Fibroblast of lung (primary cell): Measurements from ENCODE around the gene HYKK. TPM values are rescaled to one million over a fixed set of nuclear protein-coding genes. Genes with fewer than 3 reads are reported as not detected.
"Not testable (repeated sequence)": the region's sequence is repeated elsewhere in the genome, so short reads cannot be mapped to it uniquely, and the experiment has no call there.

ENCODE experiments used
- DNase-seq, 2 donors: peaks; one replicate each; pipeline versions ENCODE4 v3.0.0 to v3.0.0-alpha.2; 2010; ENCODE audit warnings: low read depth in 2 of 2
- H2AFZ ChIP-seq: 2 replicates; pipeline ENCODE4 v1.5.1; 2012; ENCODE audit warnings: low read length, control low read depth, inconsistent platforms
- H3K27ac ChIP-seq: 2 replicates; pipeline ENCODE4 v1.5.1; 2011; ENCODE audit warnings: low read length, control low read depth; ENCODE audit not compliant: insufficient read depth
- H3K27me3 ChIP-seq: 2 replicates; pipeline ENCODE4 v1.5.1; 2011; ENCODE audit warnings: mild to moderate bottlenecking, low read length; ENCODE audit not compliant: control insufficient read depth, insufficient read depth
- H3K36me3 ChIP-seq: 2 replicates; pipeline ENCODE4 v1.5.1; 2011; ENCODE audit warnings: low read length; ENCODE audit not compliant: control insufficient read depth, insufficient read depth
- H3K4me1 ChIP-seq: 2 replicates; pipeline ENCODE4 v1.5.1; 2011; ENCODE audit warnings: low read length; ENCODE audit not compliant: control insufficient read depth, insufficient read depth; ENCODE audit errors: extremely low read depth
- H3K4me2 ChIP-seq: 2 replicates; pipeline ENCODE4 v1.5.1; 2011; ENCODE audit warnings: low read length, control low read depth; ENCODE audit not compliant: insufficient read depth; ENCODE audit errors: extremely low read depth
- H3K4me3 ChIP-seq, 4 experiments: fragments of 200-600 bp in 1 of 4; sonication (generic) in 1 of 4; replicated peaks in 1 of 4; 2 replicates each; pipeline ENCODE4 v1.5.1; 2011 to 2016; ENCODE audit warnings: low read length in 4 of 4, low read depth in 3 of 4, mild to moderate bottlenecking in 3 of 4, control low read depth in 2 of 4, inconsistent platforms in 1 of 4, mixed read lengths in 1 of 4; ENCODE audit not compliant: insufficient read depth in 1 of 4; ENCODE audit errors: control extremely low read depth in 1 of 4
- H3K79me2 ChIP-seq: 2 replicates; pipeline ENCODE4 v1.5.1; 2012; ENCODE audit warnings: mild to moderate bottlenecking, low read length, inconsistent platforms; ENCODE audit not compliant: control insufficient read depth, insufficient read depth
- H3K9ac ChIP-seq: 2 replicates; pipeline ENCODE4 v1.5.1; 2011; ENCODE audit warnings: mild to moderate bottlenecking, low read length, control low read depth; ENCODE audit not compliant: insufficient read depth
- H3K9me3 ChIP-seq: 2 replicates; pipeline ENCODE4 v1.5.1; 2012; ENCODE audit warnings: low read depth, low read length; ENCODE audit not compliant: control insufficient read depth, insufficient read depth
- H4K20me1 ChIP-seq: 2 replicates; pipeline ENCODE4 v1.5.1; 2011; ENCODE audit warnings: low read length; ENCODE audit not compliant: control insufficient read depth, insufficient read depth; ENCODE audit errors: extremely low read depth
- EZH2 ChIP-seq: IDR thresholded peaks from 2 replicates; pipeline ENCODE4 v1.5.1; 2012; ENCODE audit warnings: low read length, control low read depth, mild to moderate bottlenecking; ENCODE audit errors: missing control alignments
- polyA plus RNA-seq, 2 donors: library from polyadenylated mRNA; depleted of rRNA in 1 of 2; stranded (reverse) in 1 of 2; unstranded in 1 of 2; fragments of >200 nt; gene quantifications; 2 replicates each; pipeline ENCODE4 v1.2.1, GENCODE V29; 2011 to 2012; ENCODE audit warnings: missing spikeins in 1 of 2
- total RNA-seq: library from RNA; depleted of rRNA; stranded (reverse); fragments of >200 nt; gene quantifications from 2 replicates; pipeline ENCODE4 v1.2.1, GENCODE V29; 2014
- TF ChIP-seq, protein P1 (sequence below), 2 donors: IDR thresholded peaks in 1 of 2; conservative IDR thresholded peaks in 1 of 2; 1 replicate in 1 of 2; 2 replicates in 1 of 2; pipeline ENCODE4 v1.5.1; 2011 to 2012; ENCODE audit warnings: low read length in 2 of 2, control low read depth in 1 of 2, inconsistent platforms in 1 of 2, low read depth in 1 of 2, mild to moderate bottlenecking in 1 of 2

The HYKK gene
- total and polyA plus RNA-seq, 2 donors (not counting 1 experiment from before 2014, with no cell fraction given) = 2.0 to 3.6 TPM

DNA sequence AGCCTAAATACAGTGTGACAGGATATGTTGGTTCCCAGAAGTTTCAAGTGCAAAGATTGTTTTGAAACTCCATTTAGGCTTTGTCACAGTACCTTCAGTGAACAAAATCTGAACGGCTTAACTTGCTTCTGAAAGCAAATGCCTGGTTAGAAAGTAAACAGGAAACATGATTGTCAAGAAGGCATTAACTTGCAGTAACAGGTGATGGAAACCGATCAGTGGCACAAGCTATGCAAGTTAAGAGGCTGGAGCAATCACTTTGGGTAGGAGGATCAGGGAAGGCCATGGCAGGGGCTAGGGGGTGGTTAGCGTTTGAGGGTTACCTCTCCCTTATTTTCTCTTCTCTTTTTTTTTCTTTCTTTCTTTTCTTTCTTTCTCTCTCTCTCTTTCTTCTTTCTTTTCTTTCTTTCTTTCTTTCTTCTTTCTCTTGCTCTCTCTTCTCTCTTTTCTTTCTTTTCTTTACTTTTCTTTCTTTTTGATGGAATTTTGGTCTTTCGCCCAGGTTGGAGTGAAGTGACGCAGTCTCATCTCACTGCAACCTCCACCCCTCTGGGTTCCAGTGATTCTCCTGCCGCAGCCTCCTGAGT is 2.4 kb downstream of the HYKK start:
- H3K4me3 ChIP-seq = no peak overlapping the region
- no peaks in the 10 kb centered on the region for H4K20me1 ChIP-seq
- H3K4me1 ChIP-seq = no peaks in the 10 kb centered on the region
- no peak for TF ChIP-seq EZH2
- H3K9me3 ChIP-seq = no peaks in the 10 kb centered on the region
- no peak overlapping the region for H2AFZ ChIP-seq
- H3K79me2 ChIP-seq = no peaks in the 10 kb centered on the region
- DNase-seq = no peak
- no peaks in the 10 kb centered on the region for H3K27me3 ChIP-seq
- no peak overlapping the region for H3K4me2 ChIP-seq
- no peaks in the 10 kb centered on the region for H3K36me3 ChIP-seq
- no peak overlapping the region for H3K9ac ChIP-seq
- no peak overlapping the region for H3K27ac ChIP-seq

DNA sequence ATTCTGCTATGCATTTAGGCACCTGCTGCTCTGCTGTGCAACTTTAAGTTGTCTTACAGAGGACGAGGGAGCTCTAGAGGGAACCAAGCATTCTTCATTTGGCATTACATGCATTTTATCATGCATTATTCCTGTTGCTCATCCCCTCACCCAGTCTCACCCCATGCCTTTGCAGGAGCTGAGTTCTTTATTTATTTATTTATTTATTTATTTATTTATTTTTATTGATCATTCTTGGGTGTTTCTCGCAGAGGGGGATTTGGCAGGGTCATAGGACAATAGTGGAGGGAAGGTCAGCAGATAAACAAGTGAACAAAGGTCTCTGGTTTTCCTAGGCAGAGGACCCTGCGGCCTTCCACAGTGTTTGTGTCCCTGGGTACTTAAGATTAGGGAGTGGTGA is 12.7 kb downstream of the HYKK start:
- not testable (repeated sequence) for H3K4me3 ChIP-seq, H3K27ac ChIP-seq, DNase-seq, H3K36me3 ChIP-seq, H3K9me3 ChIP-seq, H4K20me1 ChIP-seq, H2AFZ ChIP-seq, H3K9ac ChIP-seq, H3K4me2 ChIP-seq, H3K79me2 ChIP-seq, H3K27me3 ChIP-seq, H3K4me1 ChIP-seq

DNA sequence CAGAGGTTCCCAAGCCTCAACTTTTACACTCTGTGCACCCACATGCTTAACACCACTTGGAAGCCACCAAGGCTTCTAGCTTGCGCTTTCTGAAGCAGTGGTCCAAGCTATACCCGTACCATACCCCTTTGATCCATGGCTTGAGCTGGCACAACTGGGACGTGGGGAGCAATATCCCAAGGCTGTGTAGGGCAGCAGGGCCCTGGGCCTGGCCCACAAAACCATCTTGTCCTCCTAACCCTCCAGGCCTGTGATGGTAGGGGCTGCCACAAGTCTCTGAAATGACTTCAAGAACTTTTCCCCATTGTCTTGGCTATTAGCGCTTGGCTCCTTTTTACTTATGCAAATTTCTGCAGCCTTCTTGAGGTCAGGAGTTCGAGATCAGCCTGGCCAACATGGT is 16.9 kb downstream of the HYKK start:
- Histone ChIP-seq H3K4me3 (no peak overlapping the region), H3K36me3 (no peaks in the 10 kb centered on the region), H3K9me3 (no peaks in the 10 kb centered on the region), H3K79me2 (no peaks in the 10 kb centered on the region), H3K4me1 (no peaks in the 10 kb centered on the region), H3K27me3 (no peaks in the 10 kb centered on the region), H4K20me1 (no peaks in the 10 kb centered on the region), H3K4me2 (no peak overlapping the region), H3K27ac (no peak overlapping the region), H2AFZ (no peak overlapping the region), H3K9ac (no peak overlapping the region)
- TF ChIP-seq, protein P1, sequence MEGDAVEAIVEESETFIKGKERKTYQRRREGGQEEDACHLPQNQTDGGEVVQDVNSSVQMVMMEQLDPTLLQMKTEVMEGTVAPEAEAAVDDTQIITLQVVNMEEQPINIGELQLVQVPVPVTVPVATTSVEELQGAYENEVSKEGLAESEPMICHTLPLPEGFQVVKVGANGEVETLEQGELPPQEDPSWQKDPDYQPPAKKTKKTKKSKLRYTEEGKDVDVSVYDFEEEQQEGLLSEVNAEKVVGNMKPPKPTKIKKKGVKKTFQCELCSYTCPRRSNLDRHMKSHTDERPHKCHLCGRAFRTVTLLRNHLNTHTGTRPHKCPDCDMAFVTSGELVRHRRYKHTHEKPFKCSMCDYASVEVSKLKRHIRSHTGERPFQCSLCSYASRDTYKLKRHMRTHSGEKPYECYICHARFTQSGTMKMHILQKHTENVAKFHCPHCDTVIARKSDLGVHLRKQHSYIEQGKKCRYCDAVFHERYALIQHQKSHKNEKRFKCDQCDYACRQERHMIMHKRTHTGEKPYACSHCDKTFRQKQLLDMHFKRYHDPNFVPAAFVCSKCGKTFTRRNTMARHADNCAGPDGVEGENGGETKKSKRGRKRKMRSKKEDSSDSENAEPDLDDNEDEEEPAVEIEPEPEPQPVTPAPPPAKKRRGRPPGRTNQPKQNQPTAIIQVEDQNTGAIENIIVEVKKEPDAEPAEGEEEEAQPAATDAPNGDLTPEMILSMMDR (conservative IDR thresholded peaks at IDR 0.05 in 1 of 2, IDR thresholded peaks at IDR 0.05 in 1 of 2; ENCODE audit: low read depth in 1 of 2, low read length in 2 of 2) = no peak
- no peak for TF ChIP-seq EZH2
- no peak for DNase-seq

DNA sequence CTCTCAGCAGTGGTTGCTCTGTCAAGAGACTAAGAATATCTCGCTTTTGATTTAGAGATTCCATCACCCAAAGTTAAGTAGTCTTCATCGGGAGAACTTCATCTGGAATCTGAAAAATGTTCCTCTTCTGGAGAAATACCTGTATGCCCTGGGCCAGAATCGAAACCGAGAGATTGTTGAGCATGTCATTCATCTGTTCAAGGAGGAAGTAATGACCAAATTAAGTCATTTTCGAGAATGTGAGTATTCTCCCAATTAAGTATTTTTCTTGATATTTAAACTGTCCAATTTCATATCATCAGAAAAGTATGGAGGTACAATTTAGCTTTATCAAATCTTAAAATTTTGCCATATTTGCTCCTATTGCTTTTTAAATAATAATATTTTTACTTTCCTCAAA is 19.9 kb downstream of the HYKK start:
- no peak for DNase-seq
- H3K36me3 ChIP-seq = no peaks in the 10 kb centered on the region
- no peak overlapping the region for H3K27ac ChIP-seq
- no peak overlapping the region for H3K4me2 ChIP-seq
- H3K9ac ChIP-seq = no peak overlapping the region
- no peaks in the 10 kb centered on the region for H3K9me3 ChIP-seq
- H3K79me2 ChIP-seq = no peaks in the 10 kb centered on the region
- no peak overlapping the region for H2AFZ ChIP-seq
- H3K4me1 ChIP-seq = no peaks in the 10 kb centered on the region
- no peak overlapping the region for H3K4me3 ChIP-seq
- no peak for TF ChIP-seq EZH2
- TF ChIP-seq, protein P1 (conservative IDR thresholded peaks at IDR 0.05 in 1 of 2, IDR thresholded peaks at IDR 0.05 in 1 of 2; ENCODE audit: low read depth in 1 of 2, low read length in 2 of 2) = no peak
- no peaks in the 10 kb centered on the region for H4K20me1 ChIP-seq
- H3K27me3 ChIP-seq = no peaks in the 10 kb centered on the region
